HL-60/S4 treated with phorbol 12-myristate 13-acetate at 8.2 ng/mL for 4 days and 3 days (cell line): ENCODE results near the gene ZNF195.
"Not testable (repeated sequence)": the region's sequence is repeated elsewhere in the genome, so short reads cannot be mapped to it uniquely, and the experiment has no call there.

Source experiments
- in situ Hi-C: fragments of 300-500 bp; cut with MboI; formaldehyde crosslinking; loops from 2 replicates; pipeline ENCODE4 v1.15.0; 2022; ENCODE audit warnings: low sequenced_read_pairs

Gene ZNF195

GRCh38 chr11:3378426-3379423, at the start of gene ZNF195:
Gene ZNF195 (minus strand): TSS chr11:3379146. CDS start chr11:3379040, 106 bp downstream.
- in situ Hi-C loops, result no loop called here

GRCh38 chr11:3428076-3428475, 49.1 kb upstream of the ZNF195 start:
- in situ Hi-C loops, result not testable (repeated sequence)

DNA sequence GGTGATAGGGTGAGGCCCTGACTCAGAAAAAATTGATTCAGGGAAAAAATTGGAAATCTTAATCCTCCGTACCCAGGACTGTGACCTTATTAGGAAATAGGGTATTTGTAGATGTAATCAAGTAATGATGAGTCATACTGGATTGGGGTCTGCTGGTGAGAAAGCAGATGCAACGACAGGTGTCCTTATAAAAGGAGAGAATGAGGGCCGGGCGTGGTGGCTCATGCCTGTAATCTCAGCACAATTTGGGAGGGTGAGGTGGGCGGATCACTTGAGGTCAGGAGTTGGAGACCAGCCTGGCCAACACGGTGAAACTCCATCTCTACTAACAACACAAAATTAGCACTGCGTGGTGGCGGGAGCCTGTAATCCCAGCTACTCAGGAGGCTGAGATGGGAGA, 47.6 kb upstream of the ZNF195 start:
- in situ Hi-C loops, result not testable (repeated sequence)

DNA sequence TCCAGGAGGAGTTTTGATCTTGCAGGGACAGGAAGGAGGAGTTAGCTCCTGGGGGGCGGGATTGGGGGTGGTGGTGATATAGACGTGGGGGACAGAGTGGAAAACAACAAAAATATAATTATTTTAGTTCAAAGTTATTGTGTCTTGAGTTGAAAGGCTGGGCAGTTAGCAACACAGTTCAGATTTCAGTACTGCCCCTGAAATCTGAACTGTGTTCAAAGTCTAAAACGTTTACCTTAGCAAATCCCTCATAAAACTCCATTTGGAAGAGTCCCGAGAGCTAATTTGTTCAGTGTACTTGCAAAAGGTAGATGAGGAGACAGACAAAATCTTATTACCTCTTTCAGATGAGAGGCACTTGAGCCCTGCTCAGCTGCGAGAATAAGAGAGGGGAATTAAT, 45.0 kb upstream of the ZNF195 start:
- in situ Hi-C loops, result not testable (repeated sequence)

DNA sequence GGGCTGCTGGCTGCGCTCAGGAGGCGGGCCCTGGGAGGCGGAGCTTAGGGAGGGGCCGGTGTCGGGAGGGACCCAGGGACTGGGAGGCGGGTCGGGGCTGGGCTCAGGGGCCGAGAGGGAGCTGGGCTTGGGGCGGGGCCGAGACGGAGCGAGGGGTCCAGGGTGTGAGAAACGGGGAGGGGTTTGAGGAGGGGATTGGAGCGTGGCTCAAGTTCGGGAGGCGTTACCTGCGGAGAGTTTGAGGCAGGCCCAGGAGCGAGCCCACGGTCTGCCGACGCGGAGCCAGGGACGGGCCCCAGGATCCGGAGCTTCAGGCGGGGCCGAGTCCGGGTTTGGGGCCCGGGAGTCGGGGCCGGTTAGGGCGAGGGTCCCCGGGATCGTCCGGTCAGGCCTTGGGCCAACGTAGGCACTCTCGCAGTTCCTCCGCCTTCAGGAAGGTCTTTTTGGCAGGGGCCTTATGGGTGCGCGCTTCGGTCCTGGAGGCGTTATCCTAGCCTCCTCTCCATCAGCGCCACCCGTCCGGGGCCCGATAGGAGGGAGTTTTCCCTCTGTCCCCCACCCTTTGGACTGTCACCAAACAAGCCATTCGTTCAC, 44.3 kb upstream of the ZNF195 start:
- in situ Hi-C loops, result not testable (repeated sequence)

- in situ Hi-C loops, result not testable (repeated sequence)
Observed at GRCh38 chr11:3422380-3423137, 43.6 kb upstream of the ZNF195 start.

DNA sequence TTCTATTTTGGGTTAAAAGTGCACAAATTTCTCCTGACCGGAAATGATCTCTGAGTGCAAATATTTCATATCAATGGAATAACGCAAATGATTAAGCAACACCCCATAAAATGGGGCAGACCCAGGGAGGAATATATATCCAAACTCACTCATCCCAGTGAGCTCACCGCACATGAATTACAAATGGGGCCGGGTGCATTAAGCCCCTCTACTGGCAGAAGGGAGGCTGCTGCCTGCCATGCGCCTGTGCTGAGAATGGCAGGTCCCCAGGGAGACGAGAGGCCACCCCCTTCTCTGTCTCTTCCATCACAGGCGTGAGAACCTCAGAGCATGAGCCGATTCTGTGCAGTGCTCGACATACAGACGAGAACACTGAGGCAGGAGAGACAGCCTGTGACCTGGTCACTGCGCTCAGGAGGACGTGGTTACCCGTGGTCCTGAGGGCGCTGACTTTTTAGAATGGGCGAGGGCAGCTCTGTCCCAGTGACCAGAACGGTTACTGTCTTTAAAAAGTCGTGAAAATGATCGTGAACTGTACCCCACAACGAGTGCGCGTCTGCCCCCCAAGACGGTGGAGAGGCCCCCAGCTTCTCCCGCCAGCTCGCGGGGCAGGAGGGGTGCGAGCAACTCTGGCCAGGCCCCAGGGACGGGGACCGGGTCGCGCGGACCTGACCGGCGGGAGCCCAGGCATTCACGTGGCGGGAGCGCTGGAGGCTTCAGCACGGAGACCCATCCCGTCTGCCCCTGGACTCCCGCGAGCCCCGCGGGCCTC, 42.8 kb upstream of the ZNF195 start:
- in situ Hi-C loops, result not testable (repeated sequence)

GRCh38 chr11:3420281-3421042, 41.5 kb upstream of the ZNF195 start:
- in situ Hi-C loops, result not testable (repeated sequence)

GRCh38 chr11:3419496-3419895, 40.5 kb upstream of the ZNF195 start:
- in situ Hi-C loops, result not testable (repeated sequence)

DNA sequence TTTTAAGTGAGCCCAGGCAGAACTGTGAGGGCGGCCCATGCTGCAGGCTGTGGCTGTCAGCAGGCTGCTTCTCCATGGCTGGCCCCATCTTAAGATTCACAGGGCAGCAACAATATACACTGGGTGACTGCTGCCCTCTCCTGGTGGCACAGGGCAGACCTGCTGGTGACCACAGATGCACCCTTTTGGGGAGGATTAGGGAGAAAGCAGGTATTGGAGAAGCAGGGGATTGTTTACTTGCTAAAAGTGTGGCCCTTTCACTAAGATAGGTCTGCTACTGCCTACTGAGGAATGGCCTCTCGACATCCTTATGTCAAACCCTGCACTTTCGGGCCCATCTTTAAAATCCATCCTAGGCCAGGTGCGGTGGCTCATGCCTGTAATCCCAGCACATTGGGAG, 38.1 kb upstream of the ZNF195 start:
- in situ Hi-C loops, result not testable (repeated sequence)

GRCh38 chr11:3415301-3415700, 36.4 kb upstream of the ZNF195 start:
- in situ Hi-C loops, result not testable (repeated sequence)

DNA sequence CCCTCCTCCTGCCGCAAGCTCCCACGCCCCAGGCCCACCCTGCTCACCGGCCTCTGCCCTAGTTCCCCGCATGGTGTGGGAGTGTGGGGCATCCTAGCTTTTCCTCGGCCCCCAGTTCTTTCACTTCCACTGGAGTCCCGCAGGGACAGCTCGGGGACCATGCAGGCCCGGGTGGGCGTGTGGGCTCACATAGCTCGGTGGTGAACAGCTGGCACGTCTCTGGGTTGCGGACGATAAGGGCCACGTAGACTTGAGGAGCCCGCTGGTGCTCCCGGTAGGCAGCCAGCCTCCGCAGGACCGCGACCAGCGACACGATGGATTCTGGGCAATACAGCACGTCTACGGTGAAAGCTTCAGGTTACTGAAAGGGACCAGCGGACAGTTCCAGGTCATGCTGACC, 34.7 kb upstream of the ZNF195 start:
- in situ Hi-C loops, result not testable (repeated sequence)

- in situ Hi-C loops, result no loop called here
Observed at GRCh38 chr11:3412837-3413236, 33.9 kb upstream of the ZNF195 start.

DNA sequence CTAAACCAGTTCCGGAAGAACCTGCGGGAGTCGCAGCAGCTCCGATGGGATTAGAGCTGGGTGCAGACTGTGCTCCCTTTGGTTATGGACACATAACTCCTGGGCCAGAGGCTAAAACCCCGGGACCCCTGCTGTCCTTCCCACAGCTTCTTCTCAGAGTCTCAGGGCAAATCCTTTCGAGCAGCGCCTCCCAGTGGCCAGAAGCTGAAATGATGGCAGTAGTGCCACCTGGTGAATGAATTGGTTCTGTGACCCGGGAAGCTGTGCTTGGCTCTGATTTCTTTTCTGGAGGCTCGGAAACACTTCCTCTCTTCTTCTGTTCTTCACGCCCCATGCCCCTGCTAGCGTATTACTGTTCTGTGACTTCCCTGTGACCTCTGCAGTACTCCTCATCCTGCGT, 29.8 kb upstream of the ZNF195 start:
- in situ Hi-C loops, result not testable (repeated sequence)

DNA sequence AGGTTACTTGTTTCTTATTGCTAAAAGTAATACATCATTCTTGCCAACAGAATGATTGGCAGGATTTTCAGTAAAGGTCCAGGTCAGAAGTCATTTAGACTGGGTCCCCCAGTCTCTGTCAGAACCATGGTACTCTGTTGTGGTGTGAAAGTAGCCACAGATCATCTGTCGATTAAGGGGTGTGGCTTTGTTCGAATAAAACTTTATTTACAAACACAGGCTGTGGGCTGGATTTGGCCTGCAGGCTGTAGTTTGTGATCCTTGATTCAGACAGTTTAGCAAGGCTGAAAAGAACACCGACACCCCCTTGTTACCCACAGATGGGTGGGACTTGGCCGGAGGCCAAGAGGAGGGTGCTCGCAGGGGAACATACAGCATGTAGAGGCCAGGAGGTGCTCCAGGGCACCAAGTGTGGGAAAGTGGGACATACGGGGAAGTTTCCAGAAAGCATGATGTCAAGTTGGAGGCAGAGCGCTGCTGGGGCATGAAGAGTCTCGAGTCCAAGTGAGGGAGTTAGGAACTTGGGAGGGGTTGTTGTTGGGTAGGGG, 29.2 kb upstream of the ZNF195 start:
- in situ Hi-C loops, result not testable (repeated sequence)

DNA sequence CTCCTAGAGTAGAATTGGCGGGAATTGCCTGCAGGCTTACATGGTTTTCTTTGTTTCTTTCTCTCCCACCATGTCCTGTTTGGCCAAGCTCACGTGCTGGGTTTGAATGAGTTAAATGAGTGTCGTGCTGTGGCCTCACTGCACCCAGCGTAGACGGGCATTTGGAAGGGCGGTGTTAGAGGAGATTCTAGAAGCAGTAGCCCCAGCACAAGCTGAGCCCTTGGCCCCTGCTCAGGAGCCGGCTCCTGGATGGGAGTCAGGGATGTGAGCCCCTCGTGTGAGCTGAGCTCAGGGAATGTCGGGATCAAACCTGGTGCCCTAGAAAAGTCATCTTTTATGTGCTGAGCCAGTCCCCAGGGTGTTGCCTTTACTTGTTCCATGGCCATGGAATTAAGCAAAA, 28.0 kb upstream of the ZNF195 start:
- in situ Hi-C loops, result not testable (repeated sequence)

GRCh38 chr11:3406223-3406875, 27.4 kb upstream of the ZNF195 start:
- in situ Hi-C loops, result not testable (repeated sequence)

GRCh38 chr11:3404076-3404925, 25.4 kb upstream of the ZNF195 start:
- in situ Hi-C loops, result not testable (repeated sequence)
